HEK293T (cell line): ENCODE measurements around the gene ACADS.

Experiments used
- CTCF ChIA-PET: fragments of 350-600 bp; formaldehyde crosslinking; extraction: SDS; loops from one replicate; lab custom pipeline; 2021; ENCODE audit warnings: antibody characterized with exemption, inconsistent platforms; lab: Yijun Ruan, JAX
- POLR2A ChIA-PET: fragments of 350-600 bp; formaldehyde crosslinking; extraction: SDS; loops from one replicate; lab custom pipeline; 2020; ENCODE audit warnings: antibody characterized with exemption, inconsistent platforms; lab: Yijun Ruan, JAX
- DNase-seq: peaks from one replicate; pipeline ENCODE4 v3.0.0; 2012; ENCODE audit warnings: mixed read lengths; ENCODE audit errors: extremely low spot score
- ARNT ChIP-seq: fragments of 450-650 bp; IDR thresholded peaks from 2 replicates; pipeline ENCODE4 v1.6.1; 2017; ENCODE audit warnings: mild to moderate bottlenecking
- BHLHE40 ChIP-seq: fragments of 450-650 bp; IDR thresholded peaks from 2 replicates; pipeline ENCODE4 v1.6.1; 2016; ENCODE audit warnings: mild to moderate bottlenecking, moderate library complexity, borderline replicate concordance
- CTBP1 ChIP-seq: fragments of 450-650 bp; IDR thresholded peaks from 2 replicates; pipeline ENCODE4 v1.6.1; 2016; ENCODE audit warnings: borderline replicate concordance
- ELF4 ChIP-seq: fragments of 450-650 bp; IDR thresholded peaks from 2 replicates; pipeline ENCODE4 v1.6.1; 2017; ENCODE audit warnings: antibody characterized with exemption
- FOXA1 ChIP-seq: fragments of 450-650 bp; IDR thresholded peaks from 2 replicates; pipeline ENCODE4 v1.6.1; 2016; ENCODE audit warnings: mild to moderate bottlenecking
- FOXK2 ChIP-seq: fragments of 450-650 bp; IDR thresholded peaks from 2 replicates; pipeline ENCODE4 v1.6.1; 2016; ENCODE audit warnings: mild to moderate bottlenecking
- FOXM1 ChIP-seq: fragments of 450-650 bp; IDR thresholded peaks from 2 replicates; pipeline ENCODE4 v1.6.1; 2017; ENCODE audit warnings: mild to moderate bottlenecking, borderline replicate concordance
- HDGF ChIP-seq: fragments of 450-650 bp; IDR thresholded peaks from 2 replicates; pipeline ENCODE4 v1.6.1; 2017; ENCODE audit warnings: antibody characterized with exemption, borderline replicate concordance
- L3MBTL2 ChIP-seq: fragments of 450-650 bp; conservative IDR thresholded peaks from 2 replicates; pipeline ENCODE4 v1.6.1; 2016; ENCODE audit warnings: mild to moderate bottlenecking
- LEF1 ChIP-seq: fragments of 450-650 bp; IDR thresholded peaks from 2 replicates; pipeline ENCODE4 v1.6.1; 2017; ENCODE audit warnings: mild to moderate bottlenecking, borderline replicate concordance
- NFRKB ChIP-seq: fragments of 450-650 bp; IDR thresholded peaks from 2 replicates; pipeline ENCODE4 v1.6.1; 2016; ENCODE audit warnings: mild to moderate bottlenecking, moderate library complexity
- PKNOX1 ChIP-seq: fragments of 450-650 bp; IDR thresholded peaks from 2 replicates; pipeline ENCODE4 v1.6.1; 2016
- SP1 ChIP-seq: fragments of 450-650 bp; IDR thresholded peaks from 2 replicates; pipeline ENCODE4 v1.6.1; 2017
- SUZ12 ChIP-seq: fragments of 450-650 bp; IDR thresholded peaks from 2 replicates; pipeline ENCODE4 v1.6.1; 2016; ENCODE audit warnings: mild to moderate bottlenecking
- TARDBP ChIP-seq: fragments of 450-650 bp; IDR thresholded peaks from 2 replicates; pipeline ENCODE4 v1.6.1; 2016
- ZNF384 ChIP-seq: fragments of 450-650 bp; IDR thresholded peaks from 2 replicates; pipeline ENCODE4 v1.6.1; 2016

ACADS gene

GRCh38 chr12:120703311-120703942 lies 22.2 kb upstream of the ACADS start:
- ChIA-PET POLR2A (no interaction called here), CTCF (no interaction called here)
- TF ChIP-seq ELF4 (no peak), L3MBTL2 (no peak), LEF1 (no peak), FOXM1 (no peak), CTBP1 (no peak), ZNF384 (no peak), FOXA1 (no peak), BHLHE40 (no peak), ARNT (no peak), HDGF (no peak), FOXK2 (no peak), PKNOX1 (no peak), SUZ12 (no peak), SP1 (no peak), NFRKB (no peak), TARDBP (no peak)
- DNase-seq = no peak

DNA sequence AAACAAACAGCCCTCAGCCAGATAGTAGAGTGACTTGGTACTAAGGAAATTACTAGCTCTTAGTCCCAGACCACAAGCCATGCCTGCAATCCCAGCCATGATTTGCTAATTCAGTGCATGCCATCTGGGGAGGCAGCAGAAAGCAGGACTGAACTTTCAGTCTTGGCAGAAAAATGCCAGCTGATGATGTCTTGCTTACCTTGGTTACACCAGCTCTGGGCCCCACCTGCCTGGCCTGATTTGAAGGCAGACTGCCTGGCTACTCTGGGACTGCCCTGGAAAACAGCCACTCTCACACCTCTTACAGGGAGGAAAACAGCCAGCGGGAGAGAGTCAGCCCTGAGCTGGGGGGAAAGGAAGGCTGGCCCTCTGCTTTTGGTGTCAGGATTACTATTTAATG lies 20.0 kb upstream of the ACADS start:
- POLR2A ChIA-PET = no interaction called here
- CTCF ChIA-PET = interaction anchor here (0.6 kb wide), 2 partner anchors 57 to 145 kb away, joined by 3 to 4 read pairs; no protein-coding TSS in a partner anchor
- TF ChIP-seq ZNF384 (no peak), LEF1 (no peak), FOXA1 (no peak), PKNOX1 (no peak), FOXK2 (no peak), L3MBTL2 (no peak), ELF4 (no peak), CTBP1 (no peak), ARNT (no peak), BHLHE40 (no peak), NFRKB (no peak), FOXM1 (no peak), SP1 (no peak)
- DNase-seq = no peak

GRCh38 chr12:120706029-120706428 lies 19.6 kb upstream of the ACADS start:
- POLR2A ChIA-PET = no interaction called here
- DNase-seq = no peak
- TF ChIP-seq CTBP1 (no peak), LEF1 (no peak), HDGF (no peak), ELF4 (no peak), PKNOX1 (no peak), SUZ12 (no peak), TARDBP (no peak), FOXA1 (no peak), FOXK2 (no peak), BHLHE40 (no peak), NFRKB (no peak)
- CTCF ChIA-PET = interaction anchor here (0.6 kb wide), 1 partner anchor 124 kb away, joined by 3 read pairs; no protein-coding TSS in a partner anchor

DNA sequence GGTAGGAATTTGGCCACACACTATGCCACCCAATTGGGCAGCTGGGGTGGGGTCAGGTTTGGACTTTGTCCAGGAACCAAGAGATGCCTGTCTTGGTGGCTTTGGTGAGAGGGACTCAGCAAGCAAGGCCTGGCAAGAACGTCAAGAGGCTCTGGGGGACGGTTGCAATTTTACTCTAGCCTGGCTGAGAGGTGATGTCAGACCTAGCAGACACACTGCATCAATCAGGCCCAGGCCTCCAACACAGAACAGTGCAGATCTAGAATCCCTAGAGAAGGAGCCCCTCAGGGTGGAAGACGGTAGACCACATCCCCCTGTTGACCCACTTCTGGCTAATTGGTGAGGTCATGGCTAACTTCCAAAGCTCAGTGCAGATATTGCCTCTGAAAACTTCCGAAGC lies 17.0 kb upstream of the ACADS start:
- no peak for DNase-seq
- no peak for TF ChIP-seq BHLHE40
- TF ChIP-seq SUZ12 = no peak
- TF ChIP-seq ELF4 = no peak
- TF ChIP-seq NFRKB = no peak
- no peak for TF ChIP-seq HDGF
- no peak for TF ChIP-seq PKNOX1
- no peak for TF ChIP-seq FOXM1
- ChIA-PET POLR2A (interaction anchor here (0.8 to 2.0 kb wide), 4 partner anchors 11 to 127 kb away, joined by 3 to 9 read pairs (median 5); partner anchors contain the start of genes ACADS and POP5), CTCF (no interaction called here)

- DNase-seq = peak; percentile 83
- CTCF ChIA-PET = no interaction called here
- POLR2A ChIA-PET = interaction anchor here (1.0 to 2.0 kb wide), 5 partner anchors 15 to 129 kb away, joined by 3 to 9 read pairs (median 4); partner anchors contain the start of genes ACADS, MLEC and POP5
- no peak for TF ChIP-seq BHLHE40
- TF ChIP-seq FOXK2 = no peak
- peak; percentile 44 for TF ChIP-seq PKNOX1
- TF ChIP-seq ARNT = no peak
These were observed 15.4 kb upstream of the ACADS start, which contains the start of gene UNC119B for GRCh38 chr12:120710031-120710804. Gene UNC119B, plus strand, starts transcription at chr12:120710458. Its CDS starts 17 bp downstream, at chr12:120710475.
